Glutamatergic neuron (in vitro differentiated cells): ENCODE data around the gene NAP1L1. TPM values are rescaled to one million over a fixed set of nuclear protein-coding genes. Genes with fewer than 3 reads are reported as not detected.

Experiments
- DNase-seq: peaks from one replicate; pipeline ENCODE4 v3.0.0; 2022
- H3K27ac Mint-ChIP-seq: one replicate; pipeline ENCODE4 v1.8.0; 2020; ENCODE audit warnings: mild to moderate bottlenecking, mixed read lengths, inconsistent platforms; ENCODE audit not compliant: unreplicated experiment
- H3K27me3 Mint-ChIP-seq: one replicate; pipeline ENCODE4 v1.8.0; 2020; ENCODE audit warnings: mild to moderate bottlenecking, moderate library complexity, mixed read lengths, inconsistent platforms; ENCODE audit not compliant: unreplicated experiment
- H3K36me3 Mint-ChIP-seq: one replicate; pipeline ENCODE4 v1.8.0; 2020; ENCODE audit warnings: mild to moderate bottlenecking, mixed read lengths, inconsistent platforms; ENCODE audit not compliant: unreplicated experiment
- H3K4me1 Mint-ChIP-seq: one replicate; pipeline ENCODE4 v1.8.0; 2020; ENCODE audit warnings: mild to moderate bottlenecking, low read depth, mixed read lengths, inconsistent platforms; ENCODE audit not compliant: unreplicated experiment
- H3K4me3 Mint-ChIP-seq: one replicate; pipeline ENCODE4 v1.8.0; 2020; ENCODE audit warnings: mild to moderate bottlenecking, mixed read lengths, inconsistent platforms; ENCODE audit not compliant: unreplicated experiment
- H3K9me3 Mint-ChIP-seq: one replicate; pipeline ENCODE4 v1.8.0; 2020; ENCODE audit warnings: mild to moderate bottlenecking, moderate library complexity, mixed read lengths, inconsistent platforms; ENCODE audit not compliant: unreplicated experiment
- CTCF ChIP-seq: fragments of 200-600 bp; sonication (generic); IDR thresholded peaks from one replicate; pipeline ENCODE4 v1.5.0; 2021; ENCODE audit not compliant: partially characterized antibody, unreplicated experiment
- total RNA-seq: library from RNA; stranded (reverse); fragmentation: NEBNext Ultra II Directional; extraction: Animal tissue kit (Norgen Biotek cat#: 25700); gene quantifications from one replicate; pipeline ENCODE4 v1.2.1, GENCODE V29; 2021; ENCODE audit not compliant: unreplicated experiment

NAP1L1 gene
- total RNA-seq, 1 donor from 2014 or later, result 635 TPM

- H3K4me1 Mint-ChIP-seq, result no peaks in the 10 kb centered on the region
- H3K36me3 Mint-ChIP-seq, result no peaks in the 10 kb centered on the region
- no peak for DNase-seq
- no peaks in the 10 kb centered on the region for H3K27me3 Mint-ChIP-seq
- no peak for TF ChIP-seq CTCF
- H3K9me3 Mint-ChIP-seq, result no peaks in the 10 kb centered on the region
- H3K27ac Mint-ChIP-seq, result no peak overlapping the region
- H3K4me3 Mint-ChIP-seq, result no peak overlapping the region
Measured at GRCh38 chr12:76101739-76102385, 17.4 kb upstream of the NAP1L1 start.

GRCh38 chr12:76096079-76096646 lies 11.7 kb upstream of the NAP1L1 start:
- DNase-seq, result no peak
- no peak for TF ChIP-seq CTCF
- H3K27ac Mint-ChIP-seq, result no peak overlapping the region
- H3K4me1 Mint-ChIP-seq, result no peaks in the 10 kb centered on the region
- H3K36me3 Mint-ChIP-seq, result no peaks in the 10 kb centered on the region
- no peaks in the 10 kb centered on the region for H3K27me3 Mint-ChIP-seq
- H3K4me3 Mint-ChIP-seq, result no peak overlapping the region
- H3K9me3 Mint-ChIP-seq, result no peaks in the 10 kb centered on the region

- H3K27ac Mint-ChIP-seq, result no peak overlapping the region
Measured at GRCh38 chr12:76094754-76095153, 10.3 kb upstream of the NAP1L1 start.

GRCh38 chr12:76091246-76091754 lies 6.8 kb upstream of the NAP1L1 start:
- H3K27me3 Mint-ChIP-seq, result no peaks in the 10 kb centered on the region
- H3K4me1 Mint-ChIP-seq, result no peaks in the 10 kb centered on the region
- DNase-seq, result no peak
- no peaks in the 10 kb centered on the region for H3K36me3 Mint-ChIP-seq
- no peak overlapping the region for H3K4me3 Mint-ChIP-seq
- TF ChIP-seq CTCF, result no peak
- no peak overlapping the region for H3K27ac Mint-ChIP-seq
- no peaks in the 10 kb centered on the region for H3K9me3 Mint-ChIP-seq

More at GRCh38 chr12:76094754-76095153, 10.3 kb upstream of the NAP1L1 start:
- Mint-ChIP-seq H3K4me3 (no peak overlapping the region), H3K9me3 (no peaks in the 10 kb centered on the region), H3K27me3 (no peaks in the 10 kb centered on the region), H3K36me3 (no peaks in the 10 kb centered on the region), H3K4me1 (no peaks in the 10 kb centered on the region)
- DNase-seq, result no peak
- peak; percentile 24 for TF ChIP-seq CTCF

GRCh38 chr12:76085520-76085868 lies 1.0 kb upstream of the NAP1L1 start:
- no peak for TF ChIP-seq CTCF
- H3K36me3 Mint-ChIP-seq, result no peaks in the 10 kb centered on the region
- peaks cover 20% of the 10 kb centered on the region for H3K4me1 Mint-ChIP-seq
- H3K27ac Mint-ChIP-seq, result peak overlapping the region; percentile 92
- peaks cover 7% of the 10 kb centered on the region for H3K27me3 Mint-ChIP-seq
- DNase-seq, result no peak
- peak overlapping the region; percentile 89 for H3K4me3 Mint-ChIP-seq
- H3K9me3 Mint-ChIP-seq, result peaks cover 17% of the 10 kb centered on the region
